ENCODE data around the gene METTL5.
A peak's percentile ranks its signal among the peaks of the same experiment; 100 is the strongest.
"Not testable (repeated sequence)": the region's sequence is repeated elsewhere in the genome, so short reads cannot be mapped to it uniquely, and the experiment has no call there.

The METTL5 gene

GRCh38 chr2:169853041-169853668 lies 28.4 kb upstream of the METTL5 start:
- Histone ChIP-seq H4K20me1 (ENCODE audit: insufficient read depth) (no peaks in the 10 kb centered on the region), H3K9ac (no peak overlapping the region), H3K27ac (no peak overlapping the region), H3K4me1 (ENCODE audit: low read depth, poor library complexity, severe bottlenecking) (peaks cover 16% of the 10 kb centered on the region), H2AFZ (ENCODE audit: low read depth) (no peak overlapping the region), H3K36me3 (ENCODE audit: insufficient read depth) (no peaks in the 10 kb centered on the region), H3K27me3 (ENCODE audit: insufficient read depth, low read depth) (no peaks in the 10 kb centered on the region), H3K4me3 (IDR thresholded peaks at IDR 0.05; ENCODE audit: insufficient read depth, low read depth, low read length) (no peak overlapping the region), H3K4me2 (no peak overlapping the region), H3K79me2 (ENCODE audit: insufficient read depth, low read depth) (peaks cover 5% of the 10 kb centered on the region; the same call in 1 of the 2 replicates)
- TF ChIP-seq CTCF (conservative IDR thresholded peaks at IDR 0.05; ENCODE audit: low read depth, low read length) = no peak

GRCh38 chr2:169849710-169850109 lies 25.0 kb upstream of the METTL5 start:
- Histone ChIP-seq H2AFZ (ENCODE audit: low read depth) (no peak overlapping the region), H3K27me3 (ENCODE audit: insufficient read depth, low read depth) (no peaks in the 10 kb centered on the region), H3K4me1 (ENCODE audit: low read depth, poor library complexity, severe bottlenecking) (peaks cover 16% of the 10 kb centered on the region), H3K4me2 (no peak overlapping the region), H3K27ac (no peak overlapping the region), H3K79me2 (ENCODE audit: insufficient read depth, low read depth) (peaks cover 23% of the 10 kb centered on the region; the same call in 1 of the 2 replicates), H3K9ac (no peak overlapping the region), H3K36me3 (ENCODE audit: insufficient read depth) (no peaks in the 10 kb centered on the region), H4K20me1 (ENCODE audit: insufficient read depth) (no peaks in the 10 kb centered on the region), H3K4me3 (IDR thresholded peaks at IDR 0.05; ENCODE audit: insufficient read depth, low read depth, low read length) (no peak overlapping the region)
- TF ChIP-seq CTCF (conservative IDR thresholded peaks at IDR 0.05; ENCODE audit: low read depth, low read length) = no peak

- Histone ChIP-seq H3K4me2 (0 out of 2 replicates have a peak overlapping the region, but pooled peaks have one; percentile 6), H3K79me2 (ENCODE audit: insufficient read depth, low read depth) (peaks cover 23% of the 10 kb centered on the region; the same call in 1 of the 2 replicates), H3K4me1 (ENCODE audit: low read depth, poor library complexity, severe bottlenecking) (peaks cover 16% of the 10 kb centered on the region)
- not testable (repeated sequence) for H3K9ac ChIP-seq; H4K20me1 ChIP-seq (ENCODE audit: insufficient read depth); H3K27ac ChIP-seq; H2AFZ ChIP-seq (ENCODE audit: low read depth); H3K27me3 ChIP-seq (ENCODE audit: insufficient read depth, low read depth); H3K4me3 ChIP-seq (IDR thresholded peaks at IDR 0.05; ENCODE audit: insufficient read depth, low read depth, low read length); H3K36me3 ChIP-seq (ENCODE audit: insufficient read depth)
Measured at GRCh38 chr2:169848959-169849693, 24.4 kb upstream of the METTL5 start.

GRCh38 chr2:169845016-169845415 lies 20.3 kb upstream of the METTL5 start:
- no peaks in the 10 kb centered on the region for H3K27me3 ChIP-seq (ENCODE audit: insufficient read depth, low read depth)
- no peak overlapping the region for H3K4me3 ChIP-seq (IDR thresholded peaks at IDR 0.05; ENCODE audit: insufficient read depth, low read depth, low read length)
- TF ChIP-seq CTCF (conservative IDR thresholded peaks at IDR 0.05; ENCODE audit: low read depth, low read length) = no peak
- H3K4me1 ChIP-seq (ENCODE audit: low read depth, poor library complexity, severe bottlenecking) = peaks cover 16% of the 10 kb centered on the region
- H3K79me2 ChIP-seq (ENCODE audit: insufficient read depth, low read depth) = peaks cover 31% of the 10 kb centered on the region; the same call in 1 of the 2 replicates
- H3K4me2 ChIP-seq = no peak overlapping the region
- H3K27ac ChIP-seq = no peak overlapping the region
- H2AFZ ChIP-seq (ENCODE audit: low read depth) = no peak overlapping the region
- H3K9ac ChIP-seq = no peak overlapping the region
- H4K20me1 ChIP-seq (ENCODE audit: insufficient read depth) = no peaks in the 10 kb centered on the region
- no peaks in the 10 kb centered on the region for H3K36me3 ChIP-seq (ENCODE audit: insufficient read depth)

GRCh38 chr2:169841625-169842024 lies 16.9 kb upstream of the METTL5 start:
- not testable (repeated sequence) for H3K4me2 ChIP-seq; H3K27ac ChIP-seq; H3K4me1 ChIP-seq (ENCODE audit: low read depth, poor library complexity, severe bottlenecking); H4K20me1 ChIP-seq (ENCODE audit: insufficient read depth); H2AFZ ChIP-seq (ENCODE audit: low read depth); H3K36me3 ChIP-seq (ENCODE audit: insufficient read depth); H3K4me3 ChIP-seq (IDR thresholded peaks at IDR 0.05; ENCODE audit: insufficient read depth, low read depth, low read length); H3K9ac ChIP-seq; H3K27me3 ChIP-seq (ENCODE audit: insufficient read depth, low read depth)
- H3K79me2 ChIP-seq (ENCODE audit: insufficient read depth, low read depth) = peaks cover 49% of the 10 kb centered on the region

Data from KMS-11 (cell line).